CD4-positive, alpha-beta T cell treated with Interleukin-6 for 4 hours (primary cell): Measurements from ENCODE around the gene ACTRT2.

Source experiments
- DNase-seq: peaks from one replicate; pipeline ENCODE4 v3.0.0-alpha.2; 2020; ENCODE audit warnings: mixed read lengths

ACTRT2 gene

GRCh38 chr1:3021233-3021671, at the start of gene ACTRT2:
Gene ACTRT2, plus strand, starts transcription at chr1:3021467. Its CDS starts 220 bp downstream, at chr1:3021687.
- no peak for DNase-seq

- DNase-seq, result no peak
These were observed 49.7 kb upstream of the ACTRT2 start for GRCh38 chr1:2971609-2972008.

DNA sequence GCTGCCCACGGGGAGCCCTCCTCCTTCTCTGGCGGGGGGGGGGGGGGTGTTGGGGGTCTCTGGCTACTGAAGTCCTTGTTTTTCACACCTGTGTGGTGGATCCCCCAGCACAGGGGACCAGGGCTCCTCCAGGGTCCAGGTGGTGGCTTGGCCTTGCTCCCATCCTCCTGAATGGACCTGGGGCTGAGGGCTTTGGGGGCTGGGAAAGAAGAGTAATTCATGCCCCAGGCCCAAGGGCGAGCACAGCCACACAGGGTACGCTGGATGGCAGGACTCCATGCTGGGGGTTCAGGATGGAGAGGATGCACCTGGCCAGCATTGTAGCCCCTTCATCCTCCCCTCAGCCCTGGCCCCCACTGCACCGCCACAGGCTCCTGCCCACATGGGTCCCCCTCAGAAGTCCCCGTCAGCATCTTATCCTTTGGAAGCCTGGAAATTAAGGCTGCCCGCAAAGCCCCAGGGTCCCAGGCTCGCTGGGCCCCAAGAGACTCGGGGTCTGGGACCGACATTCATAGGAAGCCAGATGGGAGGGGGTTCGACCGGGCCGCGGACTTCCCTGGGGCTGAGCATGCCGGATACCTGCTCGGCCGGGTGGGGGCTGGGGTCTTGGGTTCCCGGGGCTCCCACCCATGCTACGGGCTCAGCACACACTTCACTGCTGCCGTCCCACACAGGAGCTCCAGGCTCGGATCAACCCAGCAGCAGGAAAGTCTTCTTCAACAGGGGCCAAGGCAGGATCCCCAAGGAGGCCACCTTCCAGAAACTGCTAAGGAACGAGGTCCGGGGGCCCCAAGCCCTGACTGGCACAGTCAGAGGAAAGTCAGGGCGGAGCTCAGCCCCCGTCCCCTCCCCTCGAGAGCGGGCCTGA, 49.0 kb upstream of the ACTRT2 start:
- DNase-seq, result no peak

DNA sequence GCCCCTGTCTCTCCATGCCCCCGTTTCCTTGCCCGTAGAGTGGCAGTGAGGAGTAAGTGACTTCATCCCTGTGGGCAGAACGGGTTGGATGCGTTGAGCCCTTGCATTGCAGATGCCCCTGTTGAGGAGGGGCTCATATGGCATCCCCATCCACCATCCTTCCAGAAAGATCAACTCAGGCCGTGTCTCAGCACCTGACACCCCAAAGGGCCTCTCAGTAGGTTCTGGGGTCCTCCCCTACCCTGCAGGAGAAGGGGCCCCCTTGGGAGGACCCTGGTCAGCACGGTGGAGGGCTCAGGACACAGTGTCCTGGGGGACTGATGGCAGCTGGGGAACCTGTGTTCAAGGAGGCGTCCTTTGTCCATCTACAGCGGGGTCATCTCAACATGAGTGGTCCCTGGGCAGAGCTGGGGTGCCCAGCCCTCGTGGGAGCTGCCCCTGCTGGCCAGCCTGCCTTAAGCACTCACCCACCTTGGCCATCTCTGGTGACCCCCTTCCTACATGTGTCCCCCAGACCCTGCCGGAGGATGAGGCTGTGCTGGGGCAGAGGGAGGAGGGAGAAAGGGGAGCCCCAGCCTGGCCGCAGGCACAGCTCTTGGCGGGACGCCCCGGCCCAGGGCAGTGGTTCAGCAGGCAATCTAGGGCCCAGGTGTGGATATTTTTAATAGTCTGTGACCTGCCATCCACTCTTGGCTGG, 48.2 kb upstream of the ACTRT2 start:
- no peak for DNase-seq

DNA sequence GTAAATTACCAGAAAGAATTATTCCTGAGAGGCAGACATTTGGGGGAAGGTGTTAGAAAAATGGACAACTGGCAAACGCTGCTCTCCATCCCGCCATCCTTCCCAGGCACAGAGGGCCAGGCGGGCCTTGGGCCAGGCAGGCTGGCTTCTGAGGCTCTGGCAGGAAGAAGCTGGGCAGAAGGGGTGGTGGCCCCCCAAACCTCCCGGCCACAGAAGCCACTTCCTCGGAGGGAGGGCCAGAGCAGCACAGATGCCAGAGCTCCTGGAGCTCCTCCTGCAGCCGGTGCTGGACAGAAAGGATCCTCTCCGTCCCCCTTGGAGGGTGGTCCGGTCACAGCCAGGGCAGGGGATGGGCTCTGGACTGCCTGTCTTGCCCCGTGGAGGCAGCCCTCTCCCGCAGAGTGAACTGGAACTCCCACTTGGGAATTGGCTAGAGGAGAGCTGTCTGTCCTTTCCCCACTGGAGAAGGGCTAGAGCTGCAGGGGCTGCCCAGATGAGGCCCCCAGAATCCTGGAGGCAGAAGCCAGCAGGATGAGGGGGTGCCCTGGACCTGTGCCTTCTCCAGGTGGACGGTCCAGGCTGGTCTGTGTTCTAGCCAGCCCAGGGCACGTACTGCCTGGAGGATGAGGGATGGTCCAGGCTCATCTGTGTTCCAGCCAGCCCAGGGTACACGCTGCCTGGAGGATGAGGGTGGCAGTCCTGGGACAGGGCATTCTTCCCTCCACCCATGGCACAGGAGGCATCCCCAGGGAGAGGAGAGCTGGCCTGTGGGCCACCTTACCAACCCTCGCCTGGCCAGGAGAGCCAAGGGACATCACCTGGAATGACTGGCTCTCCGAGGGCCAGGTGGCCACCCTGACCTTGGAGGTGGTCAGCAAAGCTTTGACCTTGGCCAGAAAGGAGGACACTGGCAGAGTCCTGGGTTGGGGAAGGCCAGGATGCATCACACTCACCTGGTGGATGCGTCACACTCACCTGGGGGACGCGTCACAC, 47.4 kb upstream of the ACTRT2 start:
- DNase-seq, result no peak

- no peak for DNase-seq
These were observed 46.5 kb upstream of the ACTRT2 start for GRCh38 chr1:2974701-2975301.

GRCh38 chr1:2975466-2976179, 45.6 kb upstream of the ACTRT2 start:
- DNase-seq, result no peak

GRCh38 chr1:2976180-2976562, 45.1 kb upstream of the ACTRT2 start:
- no peak for DNase-seq

DNA sequence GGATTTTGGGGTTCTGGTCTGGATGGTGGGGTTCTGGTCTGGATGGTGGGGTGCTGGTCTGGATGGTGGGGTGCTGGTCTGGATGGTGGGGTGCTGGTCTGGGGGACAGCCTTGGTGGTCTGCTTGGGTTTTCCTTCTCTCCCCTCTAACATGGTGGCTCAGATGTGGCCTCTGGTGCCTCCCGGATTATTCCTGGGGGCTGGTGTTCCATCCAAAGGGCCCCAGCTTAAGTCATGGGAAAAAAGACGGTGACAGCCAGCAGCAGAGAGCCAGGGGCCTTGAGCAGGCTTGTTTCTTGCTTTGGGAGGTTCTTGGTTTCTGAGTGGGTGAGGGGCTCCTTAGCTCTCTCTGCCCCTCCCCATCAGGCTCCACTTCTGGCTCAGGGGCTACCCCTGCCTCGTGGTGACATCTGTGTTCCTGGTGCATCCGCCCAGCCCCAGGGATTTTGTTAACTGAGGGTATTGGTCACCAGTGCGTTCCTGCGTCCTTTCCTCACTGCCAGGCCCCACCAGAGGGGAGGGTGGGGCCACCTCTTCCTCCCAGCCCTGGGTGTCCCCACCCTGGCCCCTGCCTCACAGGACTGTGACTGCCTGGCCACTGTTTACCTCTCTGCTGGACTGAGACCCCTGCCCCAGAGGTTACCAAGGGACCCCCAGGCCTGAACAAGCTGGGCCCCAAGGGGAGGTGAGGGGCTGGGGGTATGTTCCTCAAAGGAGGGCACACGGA, 43.2 kb upstream of the ACTRT2 start:
- no peak for DNase-seq

- DNase-seq, result no peak
These were observed 42.5 kb upstream of the ACTRT2 start for GRCh38 chr1:2978691-2979190.

GRCh38 chr1:2979191-2980072, 41.8 kb upstream of the ACTRT2 start:
- no peak for DNase-seq

DNA sequence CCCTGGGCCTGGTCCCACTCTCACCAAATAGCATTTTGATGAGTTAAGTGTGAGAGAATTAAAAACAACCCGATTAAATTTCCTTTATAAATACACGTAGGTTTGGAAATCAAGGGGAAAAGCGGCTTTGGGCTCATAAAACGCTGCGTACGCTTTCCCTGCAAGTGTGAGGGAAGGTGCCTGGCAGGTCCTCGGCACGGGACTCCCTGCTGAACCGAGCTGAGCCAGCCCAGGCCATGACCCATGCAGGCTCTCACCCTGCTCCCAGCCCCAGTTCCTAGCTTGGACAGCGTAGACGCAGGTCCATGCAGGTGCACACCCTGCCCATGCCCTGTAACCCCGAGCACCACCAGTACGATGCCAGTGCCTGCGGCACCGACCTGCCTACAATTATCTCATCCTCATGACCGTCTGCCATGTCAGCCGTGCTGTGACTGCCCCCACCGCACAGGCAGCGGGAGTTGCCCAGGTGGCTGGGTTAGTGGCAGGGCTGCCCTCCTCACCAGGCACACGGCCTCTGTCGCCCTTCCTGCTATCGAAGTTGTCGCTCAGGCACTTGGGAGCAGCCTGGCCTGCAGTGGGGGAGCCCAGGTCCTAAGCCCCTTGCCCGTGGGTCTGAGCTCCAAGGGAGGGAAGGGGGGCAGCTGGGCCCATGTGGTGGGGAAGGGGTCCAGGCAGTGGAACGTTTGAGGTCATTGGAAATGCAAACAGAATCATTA, 41.0 kb upstream of the ACTRT2 start:
- no peak for DNase-seq

- DNase-seq, result no peak
These were observed 40.4 kb upstream of the ACTRT2 start for GRCh38 chr1:2980849-2981248.

GRCh38 chr1:2981388-2981787, 39.9 kb upstream of the ACTRT2 start:
- DNase-seq, result no peak

GRCh38 chr1:2981981-2982614, 39.2 kb upstream of the ACTRT2 start:
- no peak for DNase-seq

- no peak for DNase-seq
These were observed 38.5 kb upstream of the ACTRT2 start for GRCh38 chr1:2982615-2983318.

DNA sequence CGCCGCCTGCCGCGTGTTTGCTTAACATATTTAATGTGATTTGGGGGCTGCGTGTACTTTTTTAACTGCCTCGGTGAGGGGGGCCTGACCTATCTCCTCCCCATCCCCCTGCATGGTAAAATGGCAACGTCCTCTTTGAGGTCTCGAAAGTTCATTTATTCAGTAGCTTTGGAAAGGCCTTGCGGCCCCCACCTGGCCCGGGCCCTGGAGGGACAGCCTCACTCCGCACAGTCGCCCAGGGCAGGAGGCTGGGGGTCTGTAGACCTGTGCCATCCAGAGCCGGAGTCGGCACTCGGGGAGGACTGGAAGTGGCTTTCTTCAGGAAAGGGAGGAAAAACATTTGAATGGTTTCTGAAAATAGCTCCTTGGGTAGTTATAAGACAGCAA, 38.0 kb upstream of the ACTRT2 start:
- no peak for DNase-seq
